Smooth muscle cell (in vitro differentiated cells): ENCODE measurements around the gene CALHM5. TPM values are rescaled to one million over a fixed set of nuclear protein-coding genes. Genes with fewer than 3 reads are reported as not detected.
A peak's percentile ranks its signal among the peaks of the same experiment; 100 is the strongest.

ENCODE experiments used
- DNase-seq: peaks from one replicate; lab custom pipeline; 2025; ENCODE audit not compliant: unreplicated experiment; lab: John Stamatoyannopoulos, UW
- H2AFZ ChIP-seq: fragments of 200-600 bp; sonication (generic); 2 replicates; pipeline ENCODE4 v1.6.0; 2016; ENCODE audit warnings: antibody characterized with exemption, low read depth, mild to moderate bottlenecking
- H3F3A ChIP-seq: fragments of 200-600 bp; sonication (generic); 2 replicates; pipeline ENCODE4 v1.6.0; 2017; ENCODE audit warnings: antibody characterized with exemption, low read depth
- H3K27ac ChIP-seq: fragments of 200-600 bp; sonication (generic); 2 replicates; pipeline ENCODE4 v1.5.1; 2016; ENCODE audit warnings: low read depth, mild to moderate bottlenecking
- H3K27me3 ChIP-seq: fragments of 200-600 bp; sonication (generic); 2 replicates; pipeline ENCODE4 v1.6.1; 2016; ENCODE audit warnings: low read depth, mild to moderate bottlenecking
- H3K36me3 ChIP-seq: fragments of 200-600 bp; sonication (generic); 2 replicates; pipeline ENCODE4 v1.5.1; 2016; ENCODE audit warnings: low read depth
- H3K4me1 ChIP-seq: fragments of 200-600 bp; sonication (generic); 2 replicates; pipeline ENCODE4 v1.5.1; 2016; ENCODE audit warnings: low read depth
- H3K4me2 ChIP-seq: fragments of 200-600 bp; sonication (generic); 2 replicates; pipeline ENCODE4 v1.6.0; 2016; ENCODE audit warnings: mild to moderate bottlenecking
- H3K4me3 ChIP-seq: fragments of 200-600 bp; sonication (generic); 2 replicates; pipeline ENCODE4 v1.5.1; 2016; ENCODE audit warnings: mild to moderate bottlenecking
- H3K79me2 ChIP-seq: fragments of 200-600 bp; sonication (generic); 2 replicates; pipeline ENCODE4 v1.6.0; 2016; ENCODE audit warnings: low read depth, mild to moderate bottlenecking
- H3K9ac ChIP-seq: fragments of 200-600 bp; sonication (generic); 2 replicates; pipeline ENCODE4 v1.6.0; 2016; ENCODE audit warnings: low read depth
- H3K9me3 ChIP-seq: fragments of 200-600 bp; sonication (generic); replicated peaks from 2 replicates; pipeline ENCODE4 v1.5.1; 2016; ENCODE audit warnings: low read depth
- H4K20me1 ChIP-seq: fragments of 200-600 bp; sonication (generic); 2 replicates; pipeline ENCODE4 v1.6.0; 2016; ENCODE audit warnings: low read depth
- CTCF ChIP-seq: fragments of 200-600 bp; sonication (generic); IDR thresholded peaks from 2 replicates; pipeline ENCODE4 v1.5.1; 2017; ENCODE audit warnings: borderline replicate concordance, mild to moderate bottlenecking, antibody characterized with exemption; ENCODE audit not compliant: insufficient read depth, poor library complexity, severe bottlenecking
- WGBS: methylation state at CpG from one replicate; pipeline ENCODE4 v1.1.7; 2016; ENCODE audit warnings: low lambda C conversion rate; 5-methylcytosine and 5-hydroxymethylcytosine counted together
- polyA plus RNA-seq: library from polyadenylated mRNA; unstranded; fragments of >200 nt; fragmentation: Nextera tagmentation; extraction: Ambion mirVana; gene quantifications from 2 replicates; pipeline ENCODE4 v1.2.1, GENCODE V29; 2016
- total RNA-seq: library from RNA; depleted of rRNA; stranded (reverse); fragments of >200 nt; gene quantifications from 2 replicates; pipeline ENCODE4 v1.2.3, GENCODE V29; 2014

CALHM5 gene, protein sequence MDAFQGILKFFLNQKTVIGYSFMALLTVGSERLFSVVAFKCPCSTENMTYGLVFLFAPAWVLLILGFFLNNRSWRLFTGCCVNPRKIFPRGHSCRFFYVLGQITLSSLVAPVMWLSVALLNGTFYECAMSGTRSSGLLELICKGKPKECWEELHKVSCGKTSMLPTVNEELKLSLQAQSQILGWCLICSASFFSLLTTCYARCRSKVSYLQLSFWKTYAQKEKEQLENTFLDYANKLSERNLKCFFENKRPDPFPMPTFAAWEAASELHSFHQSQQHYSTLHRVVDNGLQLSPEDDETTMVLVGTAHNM
- total RNA-seq (3.9 and 4.8 TPM in 2 replicates), polyA plus RNA-seq (1.9 and 2.1 TPM in 2 replicates)

DNA sequence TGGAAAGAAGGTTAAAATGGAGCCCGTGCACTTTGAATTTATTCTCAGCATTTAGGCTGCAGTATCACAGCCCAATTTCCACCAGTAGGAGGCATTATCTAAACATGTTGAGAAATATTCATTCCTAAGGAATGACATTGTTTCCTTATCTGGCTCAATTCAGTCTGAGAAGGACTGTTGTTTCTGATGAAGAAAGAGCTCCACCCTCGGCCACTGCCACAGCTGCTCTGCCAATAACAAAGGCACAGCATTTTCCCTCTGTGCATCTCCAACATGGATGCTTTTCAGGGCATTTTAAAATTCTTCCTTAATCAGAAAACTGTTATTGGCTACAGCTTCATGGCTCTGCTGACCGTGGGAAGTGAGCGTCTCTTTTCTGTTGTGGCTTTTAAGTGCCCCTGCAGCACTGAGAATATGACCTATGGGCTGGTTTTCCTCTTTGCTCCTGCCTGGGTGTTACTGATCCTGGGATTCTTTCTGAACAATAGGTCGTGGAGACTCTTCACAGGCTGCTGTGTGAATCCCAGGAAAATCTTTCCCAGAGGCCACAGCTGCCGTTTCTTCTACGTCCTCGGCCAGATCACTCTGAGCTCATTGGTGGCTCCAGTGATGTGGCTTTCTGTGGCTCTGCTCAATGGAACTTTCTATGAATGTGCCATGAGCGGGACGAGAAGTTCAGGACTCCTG lies at the start of gene CALHM5:
Gene CALHM5, plus strand, starts transcription at position 216 of the 687 bp plus-strand sequence. Its CDS starts 58 bp downstream, at position 274.
- peak within 1 kb of the TSS; percentile 53 for H3K9ac ChIP-seq
- H3K36me3 ChIP-seq: no peaks in the 10 kb centered on the region
- H3K4me2 ChIP-seq: peak within 1 kb of the TSS; percentile 90
- peak within 1 kb of the TSS; percentile 82 for H3K27ac ChIP-seq
- WGBS: 20% methylated on average over 10 of the region's 10 CpGs
- peak; percentile 47 for TF ChIP-seq CTCF
- peaks cover 9% of the 10 kb centered on the region for H3K79me2 ChIP-seq
- peak within 1 kb of the TSS; percentile 45 for H3K4me3 ChIP-seq
- no peaks in the 10 kb centered on the region for H3K9me3 ChIP-seq
- H3K27me3 ChIP-seq: no peaks in the 10 kb centered on the region
- H4K20me1 ChIP-seq: no peaks in the 10 kb centered on the region
- H3F3A ChIP-seq: no peaks in the 10 kb centered on the region
- peaks cover 16% of the 10 kb centered on the region for H3K4me1 ChIP-seq
- peak within 1 kb of the TSS; percentile 88 for H2AFZ ChIP-seq
- no peak for DNase-seq

GRCh38 chr6:116461932-116462885 lies 49.2 kb upstream of the CALHM5 start:
- peaks cover 3% of the 10 kb centered on the region for H3K4me1 ChIP-seq
- no peaks in the 10 kb centered on the region for H3F3A ChIP-seq
- WGBS: 13% methylated on average over 67 of the region's 84 CpGs
- H3K4me3 ChIP-seq: peak overlapping the region; percentile 56
- H3K27ac ChIP-seq: no peak overlapping the region
- no peaks in the 10 kb centered on the region for H3K9me3 ChIP-seq
- H3K27me3 ChIP-seq: peaks cover 39% of the 10 kb centered on the region
- peak overlapping the region; percentile 92 for H3K4me2 ChIP-seq
- peak overlapping the region; percentile 86 for H2AFZ ChIP-seq
- DNase-seq: peak; percentile 18
- H3K36me3 ChIP-seq: no peaks in the 10 kb centered on the region
- H3K79me2 ChIP-seq: no peaks in the 10 kb centered on the region
- no peak overlapping the region for H3K9ac ChIP-seq
- no peaks in the 10 kb centered on the region for H4K20me1 ChIP-seq
- TF ChIP-seq CTCF: no peak

DNA sequence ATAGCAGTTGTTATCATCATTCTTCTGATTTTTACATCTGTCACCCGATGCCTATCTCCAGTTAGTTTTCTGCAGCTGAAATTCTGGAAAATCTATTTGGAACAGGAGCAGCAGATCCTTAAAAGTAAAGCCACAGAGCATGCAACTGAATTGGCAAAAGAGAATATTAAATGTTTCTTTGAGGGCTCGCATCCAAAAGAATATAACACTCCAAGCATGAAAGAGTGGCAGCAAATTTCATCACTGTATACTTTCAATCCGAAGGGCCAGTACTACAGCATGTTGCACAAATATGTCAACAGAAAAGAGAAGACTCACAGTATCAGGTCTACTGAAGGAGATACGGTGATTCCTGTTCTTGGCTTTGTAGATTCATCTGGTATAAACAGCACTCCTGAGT lies 48.1 kb upstream of the CALHM5 start:
- Histone ChIP-seq H3K4me1 (peaks cover 3% of the 10 kb centered on the region), H3K79me2 (no peaks in the 10 kb centered on the region), H3K4me3 (no peak overlapping the region), H3K9ac (no peak overlapping the region), H2AFZ (no peak overlapping the region), H4K20me1 (no peaks in the 10 kb centered on the region), H3K9me3 (no peaks in the 10 kb centered on the region), H3K27me3 (peaks cover 39% of the 10 kb centered on the region), H3K27ac (no peak overlapping the region), H3K4me2 (no peak overlapping the region), H3F3A (no peaks in the 10 kb centered on the region), H3K36me3 (no peaks in the 10 kb centered on the region)
- 96% methylated on average over 4 of the region's 4 CpGs for WGBS
- TF ChIP-seq CTCF: no peak
- no peak for DNase-seq
